Measurements from ENCODE around the gene TMEM132C. TPM values are rescaled to one million over a fixed set of nuclear protein-coding genes. Genes with fewer than 3 reads are reported as not detected.

The TMEM132C gene
- total and polyA plus RNA-seq, 2 of the 4 experiments (the other 2 are of a cell fraction) = not detected

DNA sequence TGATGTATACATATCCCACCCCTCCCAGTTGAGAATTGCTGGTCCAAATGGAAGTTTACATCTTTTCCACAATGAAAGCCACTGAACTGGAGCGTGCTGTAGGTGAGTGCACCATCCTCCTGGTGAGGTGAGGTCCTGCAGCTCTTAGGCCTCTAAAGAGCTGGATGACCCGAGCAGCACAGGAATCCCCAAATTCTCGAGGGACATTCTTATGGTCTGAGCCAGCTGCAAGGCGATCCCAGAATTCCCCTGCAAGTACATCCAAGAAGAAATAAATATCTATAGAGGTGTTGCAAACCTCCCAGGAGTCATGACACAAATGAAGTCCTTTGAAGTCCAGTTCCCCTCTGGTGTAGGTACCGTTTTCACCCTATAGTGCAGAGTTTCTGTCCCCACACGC is 24.0 kb downstream of the TMEM132C start:
- Histone ChIP-seq H3K9ac (ENCODE audit: low read depth, low read length) (no peak overlapping the region), H4K8ac (ENCODE audit: low read depth in 2 of 2, low read length in 2 of 2) (no peak overlapping the region), H3K4me1 (ENCODE audit: control insufficient read depth, insufficient read depth, low read length) (no peaks in the 10 kb centered on the region), H4K20me1 (ENCODE audit: insufficient read depth, low read length) (no peaks in the 10 kb centered on the region), H3K27me3 (ENCODE audit: control insufficient read depth, insufficient read depth, low read length) (no peaks in the 10 kb centered on the region), H2AK5ac (ENCODE audit: low read depth, low read length) (no peak overlapping the region), H2BK5ac (ENCODE audit: low read depth, low read length, poor library complexity, severe bottlenecking) (no peak overlapping the region), H2BK120ac (ENCODE audit: low read depth, low read length) (no peak overlapping the region), H4K5ac (ENCODE audit: low read depth, low read length) (no peak overlapping the region), H2BK15ac (ENCODE audit: low read depth, low read length) (no peak overlapping the region), H3K23ac (ENCODE audit: low read depth, low read length) (no peak overlapping the region), H3K4me3 (ENCODE audit: insufficient read depth, low read depth, low read length) (no peak overlapping the region), H3K4ac (ENCODE audit: low read depth, low read length) (no peak overlapping the region), H2AK9ac (replicated peaks; ENCODE audit: low read depth, low read length, poor library complexity) (no peak overlapping the region), H4K91ac (ENCODE audit: insufficient read depth, low read depth, low read length) (no peak overlapping the region), H2AFZ (replicated peaks; ENCODE audit: low read length, poor library complexity) (no peak overlapping the region), H3K9me3 (ENCODE audit: control insufficient read depth, insufficient read depth, low read length) (peaks cover 15% of the 10 kb centered on the region), H3K14ac (replicated peaks; ENCODE audit: low read depth, low read length) (no peak overlapping the region), H2BK20ac (ENCODE audit: low read depth, low read length) (no peak overlapping the region), H3K56ac (ENCODE audit: extremely low read depth, insufficient read depth, low read length) (no peak overlapping the region), H3K79me1 (ENCODE audit: low read depth in 1 of 2, low read length in 2 of 2) (no peaks in the 10 kb centered on the region), H3K18ac (ENCODE audit: low read depth, low read length) (no peak overlapping the region), H3K27ac (ENCODE audit: insufficient read depth, low read length) (no peak overlapping the region), H3K36me3 (ENCODE audit: control insufficient read depth, insufficient read depth, low read length) (no peaks in the 10 kb centered on the region), H3K9me1 (ENCODE audit: insufficient read depth, low read length) (no peaks in the 10 kb centered on the region), H3K4me2 (ENCODE audit: low read depth, low read length) (no peak overlapping the region)
- intact Hi-C loops (cut with micrococcal nuclease) = no loop called here
- ChIA-PET POLR2A (ENCODE audit: unreplicated experiment) (no interaction called here), CTCF (no interaction called here)
- TF ChIP-seq, protein P1, sequence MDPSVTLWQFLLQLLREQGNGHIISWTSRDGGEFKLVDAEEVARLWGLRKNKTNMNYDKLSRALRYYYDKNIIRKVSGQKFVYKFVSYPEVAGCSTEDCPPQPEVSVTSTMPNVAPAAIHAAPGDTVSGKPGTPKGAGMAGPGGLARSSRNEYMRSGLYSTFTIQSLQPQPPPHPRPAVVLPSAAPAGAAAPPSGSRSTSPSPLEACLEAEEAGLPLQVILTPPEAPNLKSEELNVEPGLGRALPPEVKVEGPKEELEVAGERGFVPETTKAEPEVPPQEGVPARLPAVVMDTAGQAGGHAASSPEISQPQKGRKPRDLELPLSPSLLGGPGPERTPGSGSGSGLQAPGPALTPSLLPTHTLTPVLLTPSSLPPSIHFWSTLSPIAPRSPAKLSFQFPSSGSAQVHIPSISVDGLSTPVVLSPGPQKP (IDR thresholded peaks at IDR 0.05; ENCODE audit: borderline replicate concordance, low read depth, low read length) = no peak
- TF ChIP-seq RCOR1 (IDR thresholded peaks at IDR 0.05; ENCODE audit: insufficient replicate concordance, low read length) (no peak), CHD1 (IDR thresholded peaks at IDR 0.05; ENCODE audit: low read depth, low read length) (no peak), MXI1 (IDR thresholded peaks at IDR 0.05; ENCODE audit: borderline replicate concordance, low read depth, low read length) (no peak), MAFK (IDR thresholded peaks at IDR 0.05; ENCODE audit: low read depth, low read length) (no peak), CEBPB (IDR thresholded peaks at IDR 0.05; ENCODE audit: low read depth, low read length) (no peak), MAZ (IDR thresholded peaks at IDR 0.05; ENCODE audit: borderline replicate concordance, low read depth, low read length) (no peak)
- TF ChIP-seq, protein P2, sequence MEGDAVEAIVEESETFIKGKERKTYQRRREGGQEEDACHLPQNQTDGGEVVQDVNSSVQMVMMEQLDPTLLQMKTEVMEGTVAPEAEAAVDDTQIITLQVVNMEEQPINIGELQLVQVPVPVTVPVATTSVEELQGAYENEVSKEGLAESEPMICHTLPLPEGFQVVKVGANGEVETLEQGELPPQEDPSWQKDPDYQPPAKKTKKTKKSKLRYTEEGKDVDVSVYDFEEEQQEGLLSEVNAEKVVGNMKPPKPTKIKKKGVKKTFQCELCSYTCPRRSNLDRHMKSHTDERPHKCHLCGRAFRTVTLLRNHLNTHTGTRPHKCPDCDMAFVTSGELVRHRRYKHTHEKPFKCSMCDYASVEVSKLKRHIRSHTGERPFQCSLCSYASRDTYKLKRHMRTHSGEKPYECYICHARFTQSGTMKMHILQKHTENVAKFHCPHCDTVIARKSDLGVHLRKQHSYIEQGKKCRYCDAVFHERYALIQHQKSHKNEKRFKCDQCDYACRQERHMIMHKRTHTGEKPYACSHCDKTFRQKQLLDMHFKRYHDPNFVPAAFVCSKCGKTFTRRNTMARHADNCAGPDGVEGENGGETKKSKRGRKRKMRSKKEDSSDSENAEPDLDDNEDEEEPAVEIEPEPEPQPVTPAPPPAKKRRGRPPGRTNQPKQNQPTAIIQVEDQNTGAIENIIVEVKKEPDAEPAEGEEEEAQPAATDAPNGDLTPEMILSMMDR (conservative IDR thresholded peaks at IDR 0.05; ENCODE audit: low read depth, low read length) = no peak
- no CpG with 5 or more reads among the region's 6 CpGs for WGBS, 2 experiments (ENCODE audit: extremely low coverage in 2 of 2, insufficient read length in 1 of 2)
- no peak for DNase-seq
- ATAC-seq (ENCODE audit: low read depth) = no peak
- BruUV-seq (replicated peaks) = no TSS peak
- dilution Hi-C loops (cut with HindIII; ENCODE audit: low sequenced_read_pairs, unreplicated experiment) = no loop called here
- in situ Hi-C loops (cut with MboI; ENCODE audit: low sequenced_read_pairs) = no loop called here

All from IMR-90 (cell line).